OCI-LY1 (cell line): ENCODE data around the gene NXN.

Source experiments
- H2AFZ ChIP-seq: fragments of 200-600 bp; sonication (generic), shearing (Covaris generic); 2 replicates; pipeline ENCODE4 v1.6.0; 2014; ENCODE audit warnings: antibody characterized with exemption, mild to moderate bottlenecking, low read length
- H3F3A ChIP-seq: fragments of 200-600 bp; sonication (generic), shearing (Covaris generic); 2 replicates; pipeline ENCODE4 v1.6.0; 2014; ENCODE audit warnings: mild to moderate bottlenecking, antibody characterized with exemption, low read length, moderate library complexity; ENCODE audit not compliant: insufficient read depth
- H3K27ac ChIP-seq: fragments of 200-600 bp; sonication (generic); 2 replicates; pipeline ENCODE4 v1.5.1; 2014; ENCODE audit warnings: low read length, mixed run types, mild to moderate bottlenecking, low read depth; ENCODE audit not compliant: poor library complexity, severe bottlenecking
- H3K27me3 ChIP-seq: fragments of 200-600 bp; sonication (generic); 2 replicates; pipeline ENCODE4 v1.6.0; 2014; ENCODE audit warnings: antibody characterized with exemption, mild to moderate bottlenecking, low read length, moderate library complexity; ENCODE audit not compliant: insufficient read depth
- H3K36me3 ChIP-seq: fragments of 200-600 bp; sonication (generic); 2 replicates; pipeline ENCODE4 v1.6.1; 2014; ENCODE audit warnings: mild to moderate bottlenecking, antibody characterized with exemption, low read length, moderate library complexity, mixed read lengths; ENCODE audit not compliant: insufficient read depth
- H3K4me1 ChIP-seq: fragments of 200-600 bp; sonication (generic); 2 replicates; pipeline ENCODE4 v1.5.1; 2014; ENCODE audit warnings: mild to moderate bottlenecking, low read length, moderate library complexity; ENCODE audit not compliant: insufficient read depth, severe bottlenecking
- H3K4me2 ChIP-seq: fragments of 200-600 bp; sonication (generic), shearing (Covaris generic); 2 replicates; pipeline ENCODE4 v1.6.1; 2014; ENCODE audit warnings: low read length
- H3K4me3 ChIP-seq: fragments of 200-600 bp; sonication (generic); 2 replicates; pipeline ENCODE4 v1.5.1; 2014; ENCODE audit warnings: low read length, low read depth, mild to moderate bottlenecking, mixed read lengths; ENCODE audit not compliant: poor library complexity, severe bottlenecking
- H3K79me2 ChIP-seq: fragments of 200-600 bp; shearing (Covaris generic); 2 replicates; pipeline ENCODE4 v1.6.1; 2016; ENCODE audit warnings: mixed run types, low read length, mixed read lengths; ENCODE audit not compliant: insufficient read depth
- H3K9ac ChIP-seq: fragments of 200-600 bp; sonication (generic), shearing (Covaris generic); 2 replicates; pipeline ENCODE4 v1.6.1; 2014; ENCODE audit warnings: mild to moderate bottlenecking, low read length, mixed read lengths
- H3K9me2 ChIP-seq: fragments of 200-600 bp; sonication (generic), shearing (Covaris generic); 2 replicates; pipeline ENCODE4 v1.6.1; 2014; ENCODE audit warnings: low read depth, mild to moderate bottlenecking, low read length, mixed read lengths
- H3K9me3 ChIP-seq: fragments of 200-600 bp; shearing (Covaris generic); 2 replicates; pipeline ENCODE4 v1.6.1; 2014; ENCODE audit warnings: low read length, mixed read lengths
- H4K20me1 ChIP-seq: fragments of 200-600 bp; sonication (generic), shearing (Covaris generic); 2 replicates; pipeline ENCODE4 v1.6.0; 2016; ENCODE audit warnings: mild to moderate bottlenecking, low read length; ENCODE audit not compliant: insufficient read depth
- CTCF ChIP-seq: fragments of 200-600 bp; sonication (generic), shearing (Covaris generic); IDR thresholded peaks from 2 replicates; pipeline ENCODE4 v1.5.1; 2017; ENCODE audit warnings: mild to moderate bottlenecking, antibody characterized with exemption, low read length, moderate library complexity, mixed read lengths
- EZH2 ChIP-seq: fragments of 200-600 bp; sonication (generic), shearing (Covaris generic); IDR thresholded peaks from 2 replicates; pipeline ENCODE4 v1.8.0; 2017; ENCODE audit warnings: borderline replicate concordance, mixed run types, mild to moderate bottlenecking, antibody characterized with exemption, low read length, moderate library complexity, mixed read lengths

The NXN gene

DNA sequence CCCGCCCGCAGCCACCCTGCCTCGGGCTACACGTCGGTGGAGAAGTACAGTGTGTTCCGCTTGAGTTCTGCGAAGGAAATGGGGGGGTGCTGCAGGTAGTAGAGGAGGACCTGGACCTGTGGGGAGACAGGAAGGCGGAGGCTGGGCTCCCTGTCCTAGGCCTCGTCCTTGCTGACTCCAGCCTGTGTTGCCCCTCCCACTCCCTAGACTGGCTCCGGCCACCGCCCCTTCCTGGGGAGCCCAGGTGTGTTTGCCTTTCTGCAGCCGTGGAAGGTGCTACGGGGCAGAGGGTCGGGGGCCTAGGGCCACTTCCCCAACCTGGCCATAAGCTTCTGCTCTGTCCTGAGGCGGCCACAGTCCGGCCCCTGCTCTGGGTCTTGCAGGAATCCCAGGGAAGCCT is 26.5 kb upstream of the NXN start:
- no peaks in the 10 kb centered on the region for H3K9me2 ChIP-seq
- H3K4me3 ChIP-seq, result no peak overlapping the region
- H3K9me3 ChIP-seq, result no peaks in the 10 kb centered on the region
- TF ChIP-seq EZH2, result no peak
- TF ChIP-seq CTCF, result no peak
- H3K27ac ChIP-seq, result no peak overlapping the region
- no peaks in the 10 kb centered on the region for H3K27me3 ChIP-seq
- peaks cover 61% of the 10 kb centered on the region for H3K36me3 ChIP-seq
- no peaks in the 10 kb centered on the region for H4K20me1 ChIP-seq
- H3K79me2 ChIP-seq, result no peaks in the 10 kb centered on the region
- no peak overlapping the region for H2AFZ ChIP-seq
- H3F3A ChIP-seq, result no peaks in the 10 kb centered on the region
- no peak overlapping the region for H3K4me2 ChIP-seq
- no peaks in the 10 kb centered on the region for H3K4me1 ChIP-seq
- H3K9ac ChIP-seq, result no peak overlapping the region

GRCh38 chr17:1005361-1005946 is 25.9 kb upstream of the NXN start:
- no peaks in the 10 kb centered on the region for H3K4me1 ChIP-seq
- H3K4me2 ChIP-seq, result no peak overlapping the region
- no peak for TF ChIP-seq EZH2
- TF ChIP-seq CTCF, result no peak
- H3K27ac ChIP-seq, result no peak overlapping the region
- H3K9me2 ChIP-seq, result no peaks in the 10 kb centered on the region
- H3K79me2 ChIP-seq, result no peaks in the 10 kb centered on the region
- H2AFZ ChIP-seq, result no peak overlapping the region
- H3K9me3 ChIP-seq, result no peaks in the 10 kb centered on the region
- H3K27me3 ChIP-seq, result no peaks in the 10 kb centered on the region
- no peak overlapping the region for H3K4me3 ChIP-seq
- H3F3A ChIP-seq, result no peaks in the 10 kb centered on the region
- H3K36me3 ChIP-seq, result peaks cover 65% of the 10 kb centered on the region
- H3K9ac ChIP-seq, result no peak overlapping the region
- H4K20me1 ChIP-seq, result no peaks in the 10 kb centered on the region

- Histone ChIP-seq H3K27ac (no peak overlapping the region), H3K36me3 (peaks cover 64% of the 10 kb centered on the region)
- TF ChIP-seq EZH2 (no peak), CTCF (no peak)
Measured at GRCh38 chr17:1004769-1005295, 25.3 kb upstream of the NXN start.

More at GRCh38 chr17:1004769-1005295, 25.3 kb upstream of the NXN start:
- Histone ChIP-seq H2AFZ (no peak overlapping the region), H3F3A (no peaks in the 10 kb centered on the region), H4K20me1 (no peaks in the 10 kb centered on the region), H3K9ac (no peak overlapping the region), H3K79me2 (no peaks in the 10 kb centered on the region), H3K9me2 (no peaks in the 10 kb centered on the region), H3K4me3 (no peak overlapping the region), H3K27me3 (no peaks in the 10 kb centered on the region), H3K9me3 (no peaks in the 10 kb centered on the region), H3K4me1 (no peaks in the 10 kb centered on the region), H3K4me2 (no peak overlapping the region)
